Measurements from ENCODE around the gene SMPDL3A.

SMPDL3A gene

GRCh38 chr6:122833021-122833491, 44.0 kb downstream of the SMPDL3A start:
- no peak for TF ChIP-seq CTCF (IDR thresholded peaks at IDR 0.05; ENCODE audit: borderline replicate concordance, control extremely low read depth, extremely low read depth, insufficient read depth, missing control alignments)
- DNase-seq (ENCODE audit: low spot score) = no peak
- in situ Hi-C loops (cut with MboI; ENCODE audit: low sequenced_read_pairs, unreplicated experiment) = loop anchor here (10.0 kb wide), 1 partner anchor 88 kb away; no protein-coding TSS in a partner anchor

- in situ Hi-C loops (cut with MboI; ENCODE audit: low sequenced_read_pairs, unreplicated experiment) = loop anchor here (10.0 kb wide), 1 partner anchor 93 kb away; no protein-coding TSS in a partner anchor
- peak; percentile 19 for DNase-seq (ENCODE audit: low spot score)
- no peak for TF ChIP-seq CTCF (IDR thresholded peaks at IDR 0.05; ENCODE audit: borderline replicate concordance, control extremely low read depth, extremely low read depth, insufficient read depth, missing control alignments)
Observed at GRCh38 chr6:122838060-122838780, 49.2 kb downstream of the SMPDL3A start.

GRCh38 chr6:122839472-122839871, 50.4 kb downstream of the SMPDL3A start:
- TF ChIP-seq CTCF (IDR thresholded peaks at IDR 0.05; ENCODE audit: borderline replicate concordance, control extremely low read depth, extremely low read depth, insufficient read depth, missing control alignments) = peak; percentile 49
- in situ Hi-C loops (cut with MboI; ENCODE audit: low sequenced_read_pairs, unreplicated experiment) = loop anchor here (10.0 kb wide), 1 partner anchor 95 kb away; no protein-coding TSS in a partner anchor
- peak; percentile 65 for DNase-seq (ENCODE audit: low spot score)

GRCh38 chr6:122839906-122840305, 50.8 kb downstream of the SMPDL3A start:
- TF ChIP-seq CTCF (IDR thresholded peaks at IDR 0.05; ENCODE audit: borderline replicate concordance, control extremely low read depth, extremely low read depth, insufficient read depth, missing control alignments) = no peak
- no peak for DNase-seq (ENCODE audit: low spot score)
- in situ Hi-C loops (cut with MboI; ENCODE audit: low sequenced_read_pairs, unreplicated experiment) = loop anchor here (10.0 kb wide), 1 partner anchor 95 kb away; no protein-coding TSS in a partner anchor

- no peak for DNase-seq (ENCODE audit: low spot score)
- TF ChIP-seq CTCF (IDR thresholded peaks at IDR 0.05; ENCODE audit: borderline replicate concordance, control extremely low read depth, extremely low read depth, insufficient read depth, missing control alignments) = no peak
- in situ Hi-C loops (cut with MboI; ENCODE audit: low sequenced_read_pairs, unreplicated experiment) = no loop called here
Observed at GRCh38 chr6:122845464-122845863, 56.4 kb downstream of the SMPDL3A start.

- in situ Hi-C loops (cut with MboI; ENCODE audit: low sequenced_read_pairs, unreplicated experiment) = no loop called here
- TF ChIP-seq CTCF (IDR thresholded peaks at IDR 0.05; ENCODE audit: borderline replicate concordance, control extremely low read depth, extremely low read depth, insufficient read depth, missing control alignments) = no peak
- no peak for DNase-seq (ENCODE audit: low spot score)
Observed at GRCh38 chr6:122845916-122846612, 57.0 kb downstream of the SMPDL3A start.

Data from GM13976 (cell line).